Mesodermal cell (in vitro differentiated cells): ENCODE results near the gene BDH1. TPM values are rescaled to one million over a fixed set of nuclear protein-coding genes. Genes with fewer than 3 reads are reported as not detected.
"Not testable (repeated sequence)": the region's sequence is repeated elsewhere in the genome, so short reads cannot be mapped to it uniquely, and the experiment has no call there.

ENCODE experiments used
- H3K27ac ChIP-seq: 2 replicates; pipeline ENCODE4 v1.7.0; 2013; ENCODE audit warnings: mild to moderate bottlenecking, low read depth, low read length, moderate library complexity; ENCODE audit not compliant: severe bottlenecking
- H3K36me3 ChIP-seq: 2 replicates; pipeline ENCODE4 v1.7.1; 2013; ENCODE audit warnings: mild to moderate bottlenecking, low read length, moderate library complexity; ENCODE audit not compliant: control insufficient read depth, insufficient read depth
- H3K4me1 ChIP-seq: one replicate; pipeline ENCODE4 v1.7.1; 2013; ENCODE audit warnings: mild to moderate bottlenecking, low read length; ENCODE audit not compliant: insufficient read depth, control insufficient read depth, poor library complexity, severe bottlenecking
- H3K4me3 ChIP-seq: 2 replicates; pipeline ENCODE4 v1.7.0; 2013; ENCODE audit warnings: low read length, control low read depth, mild to moderate bottlenecking; ENCODE audit not compliant: insufficient read depth, poor library complexity, severe bottlenecking; ENCODE audit errors: extremely low read depth
- H3K9me3 ChIP-seq: 2 replicates; pipeline ENCODE4 v1.7.1; 2013; ENCODE audit warnings: mild to moderate bottlenecking, low read length, moderate library complexity; ENCODE audit not compliant: control insufficient read depth
- WGBS, 2 experiments: methylation state at CpG; one replicate each; pipeline ENCODE4 v1.1.5; 2013; ENCODE audit warnings: missing lambda C conversion rate in 2 of 2; ENCODE audit not compliant: insufficient coverage in 2 of 2; 5-methylcytosine and 5-hydroxymethylcytosine counted together
- polyA plus RNA-seq, 2 experiments: library from polyadenylated mRNA; stranded (reverse); fragments of 50-300 nt; gene quantifications; one replicate each; pipeline ENCODE4 v1.2.3, GENCODE V29; 2013

The BDH1 gene
- 3.6 TPM for polyA plus RNA-seq (2013, experiment 1 of 2)
- 3.0 TPM for polyA plus RNA-seq (2013, experiment 2 of 2)

- H3K4me3 ChIP-seq: peak within 1 kb of the TSS; percentile 56
- no peaks in the 10 kb centered on the region for H3K9me3 ChIP-seq
- no peaks in the 10 kb centered on the region for H3K36me3 ChIP-seq
- 4 to 5% methylated on average over 65 to 67 of the region's 96 CpGs for WGBS, 2 experiments
- peak within 1 kb of the TSS; percentile 66 for H3K27ac ChIP-seq
- no peaks in the 10 kb centered on the region for H3K4me1 ChIP-seq
Observed at GRCh38 chr3:197555281-197556261, at the start of gene BDH1. Gene BDH1, minus strand, starts transcription at chr3:197555968. Its CDS starts 9,525 bp downstream, at chr3:197546443.

GRCh38 chr3:197603317-197603933, 47.7 kb upstream of the BDH1 start:
- H3K36me3 ChIP-seq: peaks cover 47% of the 10 kb centered on the region

DNA sequence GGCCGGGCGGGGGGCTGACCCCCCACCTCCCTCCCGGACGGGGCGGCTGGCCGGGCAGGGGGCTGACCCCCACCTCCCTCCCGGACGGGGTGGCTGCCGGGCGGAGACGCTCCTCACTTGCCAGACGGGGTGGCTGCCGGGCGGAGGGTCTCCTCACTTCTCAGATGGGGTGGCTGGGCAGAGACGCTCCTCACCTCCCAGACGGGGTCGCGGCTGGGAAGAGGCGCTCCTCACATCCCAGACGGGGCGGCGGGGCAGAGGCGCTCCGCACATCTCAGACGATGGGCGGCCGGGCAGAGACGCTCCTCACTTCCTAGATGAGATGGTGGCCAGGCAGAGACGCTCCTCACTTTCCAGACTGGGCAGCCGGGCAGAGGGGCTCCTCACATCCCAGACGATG, 46.6 kb upstream of the BDH1 start:
- not testable (repeated sequence) for H3K27ac ChIP-seq, H3K4me3 ChIP-seq, H3K4me1 ChIP-seq, H3K9me3 ChIP-seq
- peaks cover 37% of the 10 kb centered on the region for H3K36me3 ChIP-seq
- 96 to 98% methylated on average over 8 to 10 of the region's 31 CpGs for WGBS, 2 experiments

More at GRCh38 chr3:197603317-197603933, 47.7 kb upstream of the BDH1 start:
- Histone ChIP-seq H3K9me3 (peaks cover 4% of the 10 kb centered on the region), H3K4me1 (no peaks in the 10 kb centered on the region), H3K27ac (no peak overlapping the region), H3K4me3 (no peak overlapping the region)
- 96 to 97% methylated on average over 7 to 13 of the region's 15 CpGs for WGBS, 2 experiments

DNA sequence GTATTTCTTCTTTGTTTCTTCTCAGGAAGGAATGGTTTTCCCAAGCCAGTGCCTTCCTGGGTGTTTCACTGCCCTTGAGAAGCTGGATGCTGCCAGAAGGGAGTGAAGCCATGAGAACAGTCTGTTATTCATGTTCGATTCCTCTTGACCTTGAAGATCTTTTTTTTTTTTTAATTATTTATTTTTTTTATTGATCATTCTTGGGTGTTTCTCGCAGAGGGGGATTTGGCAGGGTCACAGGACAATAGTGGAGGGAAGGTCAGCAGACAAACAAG, 45.7 kb upstream of the BDH1 start:
- peaks cover 28% of the 10 kb centered on the region for H3K36me3 ChIP-seq
- not testable (repeated sequence) for H3K4me3 ChIP-seq, H3K4me1 ChIP-seq, H3K9me3 ChIP-seq, H3K27ac ChIP-seq
- WGBS, 2 experiments: 100% methylated on average over 1 of the region's 2 CpGs; no CpG with 5 or more reads in 1 of the 2 experiments

- H3K4me1 ChIP-seq: no peaks in the 10 kb centered on the region
- peaks cover 23% of the 10 kb centered on the region for H3K36me3 ChIP-seq
- H3K27ac ChIP-seq: no peak overlapping the region
- 95 to 96% methylated on average over 20 to 21 of the region's 22 CpGs for WGBS, 2 experiments
- peaks cover 4% of the 10 kb centered on the region for H3K9me3 ChIP-seq
- no peak overlapping the region for H3K4me3 ChIP-seq
Observed at GRCh38 chr3:197600796-197601565, 45.2 kb upstream of the BDH1 start.

DNA sequence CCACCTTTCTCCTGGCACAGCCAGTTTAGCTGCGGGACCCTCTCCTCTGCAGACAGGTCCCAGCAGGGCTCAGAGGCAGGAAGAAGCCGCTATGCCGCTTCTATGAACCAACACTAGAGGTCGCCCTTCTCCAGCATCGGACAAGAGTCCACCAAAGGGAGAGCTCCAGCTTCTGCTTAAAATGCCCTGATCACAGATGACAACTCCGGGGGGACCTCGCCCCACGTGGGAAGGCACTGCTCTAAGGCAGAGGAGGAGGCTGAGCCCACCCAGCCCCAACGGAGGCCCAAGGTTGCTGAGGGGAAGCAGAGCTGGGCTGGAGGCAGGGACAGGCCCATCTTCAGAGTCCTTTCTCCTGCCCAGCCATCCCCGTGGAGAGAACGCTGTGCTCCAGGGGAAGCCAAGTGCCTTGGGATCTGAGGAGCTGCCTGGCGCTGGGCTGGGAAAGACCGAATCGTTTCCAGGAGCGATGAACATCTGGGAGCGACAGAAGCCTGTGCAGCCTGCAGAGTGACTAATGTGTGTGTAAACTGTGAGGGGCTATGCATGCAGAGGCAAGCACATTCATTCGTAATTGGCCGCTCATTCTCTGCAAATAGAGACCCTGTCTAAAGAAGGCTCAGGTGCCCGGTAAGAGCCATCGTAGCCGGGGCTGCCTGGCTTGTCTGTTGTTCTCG, 43.5 kb upstream of the BDH1 start:
- WGBS, 2 experiments: 39 to 52% methylated on average over 17 to 20 of the region's 22 CpGs
- H3K4me3 ChIP-seq: no peak overlapping the region
- H3K36me3 ChIP-seq: peaks cover 13% of the 10 kb centered on the region
- peaks cover 4% of the 10 kb centered on the region for H3K9me3 ChIP-seq
- no peak overlapping the region for H3K27ac ChIP-seq
- H3K4me1 ChIP-seq: no peaks in the 10 kb centered on the region

GRCh38 chr3:197598404-197598980, 42.7 kb upstream of the BDH1 start:
- Histone ChIP-seq H3K4me1 (no peaks in the 10 kb centered on the region), H3K4me3 (no peak overlapping the region), H3K27ac (no peak overlapping the region), H3K9me3 (peaks cover 4% of the 10 kb centered on the region), H3K36me3 (peaks cover 5% of the 10 kb centered on the region)
- 87 to 89% methylated on average over 12 to 14 of the region's 15 CpGs for WGBS, 2 experiments

DNA sequence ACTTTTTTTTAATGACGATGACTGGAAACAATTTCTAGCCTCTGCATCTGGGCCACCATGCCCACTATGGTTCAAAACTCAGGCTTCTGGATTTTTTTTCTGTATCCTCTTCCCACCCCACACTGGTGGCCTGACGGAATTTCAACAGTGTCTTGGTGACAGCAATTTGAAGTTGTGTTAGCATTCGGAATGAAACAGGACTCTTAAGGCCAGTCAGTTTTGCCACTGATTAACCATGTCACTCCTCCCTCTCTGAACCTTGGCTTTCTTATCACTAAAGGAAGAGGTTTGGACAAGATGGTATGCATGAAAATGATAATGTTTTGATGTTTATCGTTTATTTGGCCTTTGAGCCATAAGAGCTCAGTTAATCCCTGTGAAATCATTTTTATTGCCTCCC, 41.6 kb upstream of the BDH1 start:
- Histone ChIP-seq H3K4me1 (no peaks in the 10 kb centered on the region), H3K9me3 (no peaks in the 10 kb centered on the region), H3K4me3 (no peak overlapping the region), H3K27ac (no peak overlapping the region), H3K36me3 (no peaks in the 10 kb centered on the region)
- 97 to 100% methylated on average over 1 to 3 of the region's 4 CpGs for WGBS, 2 experiments

DNA sequence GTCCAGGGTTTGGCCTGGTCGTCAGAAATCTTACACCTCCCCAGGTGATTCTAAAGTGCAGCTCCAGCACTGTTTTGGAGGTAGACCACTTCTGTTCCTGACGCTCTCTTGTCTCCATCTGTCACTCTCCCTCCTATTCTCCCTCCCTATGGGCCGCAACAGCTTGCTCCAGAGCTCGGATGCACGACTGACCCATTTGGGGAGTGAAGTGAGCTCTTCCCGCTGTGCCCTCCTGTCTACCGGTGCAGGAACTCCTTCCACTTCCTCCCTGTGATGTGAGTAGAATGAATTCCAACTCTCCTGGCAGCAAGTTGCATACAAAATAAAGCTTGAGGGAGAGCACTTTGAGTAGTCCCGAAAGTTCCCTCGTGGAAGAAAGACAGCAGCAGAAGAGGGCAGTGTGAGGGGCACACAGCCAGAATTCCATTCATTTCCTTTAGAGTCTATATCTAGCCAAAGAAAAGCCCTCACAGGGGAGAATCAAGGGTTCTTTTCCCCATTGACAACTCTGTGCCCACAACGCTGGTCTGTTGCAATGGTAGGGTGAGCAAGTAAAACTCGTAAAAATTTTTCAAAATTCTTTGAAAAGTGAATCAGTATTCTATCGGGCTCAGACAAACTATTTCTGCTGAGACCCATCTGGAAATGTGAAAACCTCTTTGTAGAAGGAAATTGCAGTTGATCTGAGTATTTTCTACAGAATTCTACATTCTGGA, 39.9 kb upstream of the BDH1 start:
- Histone ChIP-seq H3K4me3 (no peak overlapping the region), H3K27ac (no peak overlapping the region), H3K9me3 (no peaks in the 10 kb centered on the region), H3K36me3 (no peaks in the 10 kb centered on the region), H3K4me1 (no peaks in the 10 kb centered on the region)
- 87 to 93% methylated on average over 3 to 8 of the region's 12 CpGs for WGBS, 2 experiments
